ENCODE results near the gene STMN3.

DNA sequence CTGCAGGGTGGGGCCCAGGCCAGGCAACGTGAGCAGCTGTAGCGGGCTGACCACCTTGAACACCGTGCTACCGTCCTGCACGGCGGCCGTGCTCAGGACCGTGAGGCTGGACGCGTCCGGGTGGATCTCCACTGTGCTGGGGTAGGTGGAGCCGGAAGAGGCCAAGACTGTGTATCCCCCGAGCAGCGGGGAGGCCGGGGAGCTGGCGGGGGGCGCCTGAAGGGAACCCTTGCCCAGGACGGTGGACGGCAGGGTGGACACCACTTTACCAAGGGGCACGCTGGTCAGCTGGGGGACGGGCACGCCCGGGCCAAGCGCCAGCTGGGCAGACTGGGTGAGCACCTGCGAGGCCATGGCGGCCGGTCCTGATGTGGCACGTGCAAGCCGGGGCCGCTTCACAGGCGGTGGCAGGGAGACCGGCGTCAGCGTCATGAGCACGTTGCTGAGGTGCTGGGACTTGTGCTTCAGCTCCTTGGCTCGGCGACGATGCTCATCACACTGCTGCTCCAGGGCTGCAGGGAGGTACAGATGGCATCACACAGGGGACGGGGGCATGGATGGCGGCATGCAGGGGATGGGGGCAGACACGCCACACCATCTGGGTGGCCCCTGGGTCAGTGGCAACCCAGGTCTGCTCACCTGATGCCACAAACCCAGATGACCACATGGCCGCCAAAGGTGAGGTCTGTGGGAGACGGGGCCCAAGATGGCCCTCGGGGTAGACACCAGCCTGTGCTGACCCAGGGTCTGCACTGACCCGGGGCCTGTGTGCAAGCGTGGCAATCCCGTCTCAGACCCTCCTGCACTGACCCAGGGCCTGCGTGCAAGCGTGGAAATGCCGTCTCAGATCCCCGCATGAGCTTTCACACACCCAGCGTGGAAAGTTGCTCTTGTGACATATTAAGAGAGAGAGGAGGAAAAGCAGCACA is 62.7 kb downstream of the STMN3 start:
- TF ChIP-seq, protein P1, sequence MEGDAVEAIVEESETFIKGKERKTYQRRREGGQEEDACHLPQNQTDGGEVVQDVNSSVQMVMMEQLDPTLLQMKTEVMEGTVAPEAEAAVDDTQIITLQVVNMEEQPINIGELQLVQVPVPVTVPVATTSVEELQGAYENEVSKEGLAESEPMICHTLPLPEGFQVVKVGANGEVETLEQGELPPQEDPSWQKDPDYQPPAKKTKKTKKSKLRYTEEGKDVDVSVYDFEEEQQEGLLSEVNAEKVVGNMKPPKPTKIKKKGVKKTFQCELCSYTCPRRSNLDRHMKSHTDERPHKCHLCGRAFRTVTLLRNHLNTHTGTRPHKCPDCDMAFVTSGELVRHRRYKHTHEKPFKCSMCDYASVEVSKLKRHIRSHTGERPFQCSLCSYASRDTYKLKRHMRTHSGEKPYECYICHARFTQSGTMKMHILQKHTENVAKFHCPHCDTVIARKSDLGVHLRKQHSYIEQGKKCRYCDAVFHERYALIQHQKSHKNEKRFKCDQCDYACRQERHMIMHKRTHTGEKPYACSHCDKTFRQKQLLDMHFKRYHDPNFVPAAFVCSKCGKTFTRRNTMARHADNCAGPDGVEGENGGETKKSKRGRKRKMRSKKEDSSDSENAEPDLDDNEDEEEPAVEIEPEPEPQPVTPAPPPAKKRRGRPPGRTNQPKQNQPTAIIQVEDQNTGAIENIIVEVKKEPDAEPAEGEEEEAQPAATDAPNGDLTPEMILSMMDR (IDR thresholded peaks at IDR 0.05 in 4 of 5, conservative IDR thresholded peaks at IDR 0.05 in 1 of 5), result no peak
- no peak for TF ChIP-seq POLR2A (IDR thresholded peaks at IDR 0.05)

All from gastrocnemius medialis (tissue), 4 donors.